ENCODE data around the gene FHIT. TPM values are rescaled to one million over a fixed set of nuclear protein-coding genes. Genes with fewer than 3 reads are reported as not detected.
"Not testable (repeated sequence)": the region's sequence is repeated elsewhere in the genome, so short reads cannot be mapped to it uniquely, and the experiment has no call there.

FHIT gene
- total RNA-seq, 1 donor from 2014 or later, result 5.7 TPM

- Histone ChIP-seq H3K27me3 (no peaks in the 10 kb centered on the region), H3K4me2 (no peak overlapping the region), H3K9ac (no peak overlapping the region), H3K4me3 (no peak overlapping the region), H4K20me1 (ENCODE audit: low read depth) (no peaks in the 10 kb centered on the region), H2AFZ (replicated peaks) (no peak overlapping the region), H3K79me2 (ENCODE audit: low read depth) (no peaks in the 10 kb centered on the region), H3K4me1 (peaks cover 9% of the 10 kb centered on the region), H3K27ac (no peak overlapping the region), H3F3A (ENCODE audit: low read depth) (no peaks in the 10 kb centered on the region), H3K9me3 (ENCODE audit: low read depth) (no peaks in the 10 kb centered on the region), H3K36me3 (no peaks in the 10 kb centered on the region)
- Mint-ChIP-seq H3K4me1 (peaks cover 9% of the 10 kb centered on the region), H3K36me3 (no peaks in the 10 kb centered on the region), H3K27ac (no peak overlapping the region), H3K27me3 (ENCODE audit: insufficient read depth, low read depth) (no peaks in the 10 kb centered on the region), H3K4me3 (no peak overlapping the region), H3K9me3 (peaks cover 7% of the 10 kb centered on the region)
- TF ChIP-seq EZH2phosphoT487 (IDR thresholded peaks at IDR 0.05) (no peak), EZH2 (IDR thresholded peaks at IDR 0.05) (no peak), CTCF (IDR thresholded peaks at IDR 0.05) (no peak)
- no peak for DNase-seq (ENCODE audit: low spot score)
Observed at GRCh38 chr3:60890226-60890625, 361.0 kb downstream of the FHIT start.

GRCh38 chr3:60888952-60889351, 362.3 kb downstream of the FHIT start:
- not testable (repeated sequence) for DNase-seq (ENCODE audit: low spot score); H3K9me3 Mint-ChIP-seq; H3K27me3 ChIP-seq; H3K36me3 ChIP-seq; H2AFZ ChIP-seq (replicated peaks); H3F3A ChIP-seq (ENCODE audit: low read depth); H3K9me3 ChIP-seq (ENCODE audit: low read depth); H3K4me1 ChIP-seq; H3K27me3 Mint-ChIP-seq (ENCODE audit: insufficient read depth, low read depth); H3K36me3 Mint-ChIP-seq; H3K4me3 ChIP-seq; H3K4me2 ChIP-seq; H3K79me2 ChIP-seq (ENCODE audit: low read depth); H3K4me3 Mint-ChIP-seq; H3K4me1 Mint-ChIP-seq; H3K27ac ChIP-seq; H4K20me1 ChIP-seq (ENCODE audit: low read depth); H3K9ac ChIP-seq; H3K27ac Mint-ChIP-seq

GRCh38 chr3:60887574-60887973, 363.7 kb downstream of the FHIT start:
- no peak for DNase-seq (ENCODE audit: low spot score)
- Mint-ChIP-seq H3K9me3 (peaks cover 10% of the 10 kb centered on the region), H3K4me3 (no peak overlapping the region), H3K4me1 (peaks cover 3% of the 10 kb centered on the region), H3K27ac (no peak overlapping the region), H3K36me3 (no peaks in the 10 kb centered on the region), H3K27me3 (ENCODE audit: insufficient read depth, low read depth) (no peaks in the 10 kb centered on the region)
- no peaks in the 10 kb centered on the region for H3K4me1 ChIP-seq
- no peak overlapping the region for H2AFZ ChIP-seq (replicated peaks)
- H3K27me3 ChIP-seq, result no peaks in the 10 kb centered on the region
- no peak overlapping the region for H3K4me3 ChIP-seq
- TF ChIP-seq EZH2 (IDR thresholded peaks at IDR 0.05), result no peak
- TF ChIP-seq EZH2phosphoT487 (IDR thresholded peaks at IDR 0.05), result no peak
- TF ChIP-seq CTCF (IDR thresholded peaks at IDR 0.05), result no peak
- no peaks in the 10 kb centered on the region for H3F3A ChIP-seq (ENCODE audit: low read depth)
- no peaks in the 10 kb centered on the region for H3K36me3 ChIP-seq
- H4K20me1 ChIP-seq (ENCODE audit: low read depth), result no peaks in the 10 kb centered on the region
- H3K79me2 ChIP-seq (ENCODE audit: low read depth), result no peaks in the 10 kb centered on the region
- no peak overlapping the region for H3K4me2 ChIP-seq
- no peak overlapping the region for H3K27ac ChIP-seq
- no peaks in the 10 kb centered on the region for H3K9me3 ChIP-seq (ENCODE audit: low read depth)
- no peak overlapping the region for H3K9ac ChIP-seq

- peaks cover 3% of the 10 kb centered on the region for H3K4me1 Mint-ChIP-seq
- Histone ChIP-seq H3K4me1 (no peaks in the 10 kb centered on the region), H3K4me3 (no peak overlapping the region), H3K36me3 (no peaks in the 10 kb centered on the region), H3K79me2 (ENCODE audit: low read depth) (no peaks in the 10 kb centered on the region), H3K9me3 (ENCODE audit: low read depth) (no peaks in the 10 kb centered on the region), H3K4me2 (no peak overlapping the region), H3F3A (ENCODE audit: low read depth) (no peaks in the 10 kb centered on the region), H4K20me1 (ENCODE audit: low read depth) (no peaks in the 10 kb centered on the region), H3K27ac (no peak overlapping the region), H3K27me3 (no peaks in the 10 kb centered on the region), H2AFZ (replicated peaks) (peak overlapping the region; percentile 18), H3K9ac (no peak overlapping the region)
- no peaks in the 10 kb centered on the region for H3K27me3 Mint-ChIP-seq (ENCODE audit: insufficient read depth, low read depth)
- no peaks in the 10 kb centered on the region for H3K36me3 Mint-ChIP-seq
- H3K9me3 Mint-ChIP-seq, result peaks cover 15% of the 10 kb centered on the region
- no peak for TF ChIP-seq CTCF (IDR thresholded peaks at IDR 0.05)
- no peak for TF ChIP-seq EZH2phosphoT487 (IDR thresholded peaks at IDR 0.05)
- no peak for DNase-seq (ENCODE audit: low spot score)
- no peak overlapping the region for H3K27ac Mint-ChIP-seq
- H3K4me3 Mint-ChIP-seq, result no peak overlapping the region
Observed at GRCh38 chr3:60886518-60886917, 364.7 kb downstream of the FHIT start.

All from neural progenitor cell (in vitro differentiated cells).